Peyer's patch (tissue), 4 donors: ENCODE results near the gene HIBCH.

Experiments used
- CTCF ChIP-seq, 6 experiments: fragments of 450-650 bp in 4 of 6; fragments of 200-600 bp in 2 of 6; sonication (generic) in 1 of 6; IDR thresholded peaks; one replicate each; pipeline ENCODE4 v1.5.1; 2017 to 2019; ENCODE audit warnings: antibody characterized with exemption in 6 of 6, mild to moderate bottlenecking in 3 of 6, moderate library complexity in 1 of 6
- POLR2A ChIP-seq, 2 donors: fragments of 450-650 bp; IDR thresholded peaks; one replicate each; pipeline ENCODE4 v1.5.1; 2017; ENCODE audit warnings: antibody characterized with exemption in 2 of 2, mild to moderate bottlenecking in 2 of 2, moderate library complexity in 2 of 2

- TF ChIP-seq POLR2A (IDR thresholded peaks at IDR 0.05), result no peak
- no peak for TF ChIP-seq CTCF (IDR thresholded peaks at IDR 0.05)
These were observed 46.0 kb upstream of the HIBCH start for GRCh38 chr2:190365499-190366204.
